Measurements from ENCODE around the gene DPYSL4.

The DPYSL4 gene

GRCh38 chr10:132226586-132227405, 40.0 kb downstream of the DPYSL4 start:
- DNase-seq (ENCODE audit: low spot score) = no peak

GRCh38 chr10:132227851-132228390, 41.2 kb downstream of the DPYSL4 start:
- no peak for DNase-seq (ENCODE audit: low spot score)

GRCh38 chr10:132228616-132229015, 41.9 kb downstream of the DPYSL4 start:
- DNase-seq (ENCODE audit: low spot score) = no peak

- DNase-seq (ENCODE audit: low spot score) = no peak
These were observed 42.3 kb downstream of the DPYSL4 start for GRCh38 chr10:132229096-132229495.

GRCh38 chr10:132229834-132230556, 43.2 kb downstream of the DPYSL4 start:
- peak; percentile 62 for DNase-seq (ENCODE audit: low spot score)

- DNase-seq (ENCODE audit: low spot score) = no peak
These were observed 43.9 kb downstream of the DPYSL4 start for GRCh38 chr10:132230557-132231210.

- no peak for DNase-seq (ENCODE audit: low spot score)
These were observed 44.9 kb downstream of the DPYSL4 start for GRCh38 chr10:132231656-132232022.

GRCh38 chr10:132232023-132232951, 45.5 kb downstream of the DPYSL4 start:
- DNase-seq (ENCODE audit: low spot score) = no peak

- no peak for DNase-seq (ENCODE audit: low spot score)
These were observed 46.2 kb downstream of the DPYSL4 start for GRCh38 chr10:132232981-132233380.

- no peak for DNase-seq (ENCODE audit: low spot score)
These were observed 46.8 kb downstream of the DPYSL4 start for GRCh38 chr10:132233501-132234085.

- DNase-seq (ENCODE audit: low spot score) = no peak
These were observed 48.1 kb downstream of the DPYSL4 start for GRCh38 chr10:132234860-132235259.

- no peak for DNase-seq (ENCODE audit: low spot score)
These were observed 49.4 kb downstream of the DPYSL4 start for GRCh38 chr10:132236161-132236560.

- DNase-seq (ENCODE audit: low spot score) = no peak
These were observed 50.1 kb downstream of the DPYSL4 start for GRCh38 chr10:132236881-132237280.

GRCh38 chr10:132237396-132237795, 50.6 kb downstream of the DPYSL4 start:
- DNase-seq (ENCODE audit: low spot score) = no peak

- DNase-seq (ENCODE audit: low spot score) = peak; percentile 32
These were observed 51.1 kb downstream of the DPYSL4 start for GRCh38 chr10:132237871-132238270.

GRCh38 chr10:132238371-132239125, 51.8 kb downstream of the DPYSL4 start:
- no peak for DNase-seq (ENCODE audit: low spot score)

- DNase-seq (ENCODE audit: low spot score) = peak; percentile 80
These were observed 52.6 kb downstream of the DPYSL4 start for GRCh38 chr10:132239126-132240031.

GRCh38 chr10:132240156-132240555, 53.4 kb downstream of the DPYSL4 start:
- DNase-seq (ENCODE audit: low spot score) = peak; percentile 52

- DNase-seq (ENCODE audit: low spot score) = no peak
These were observed 53.8 kb downstream of the DPYSL4 start for GRCh38 chr10:132240581-132240980.
